Measurements from ENCODE around the gene UBAP1L.
A peak's percentile ranks its signal among the peaks of the same experiment; 100 is the strongest.

The UBAP1L gene

GRCh38 chr15:65058394-65059368 is 56.3 kb downstream of the UBAP1L start:
- Histone ChIP-seq H4K20me1 (no peaks in the 10 kb centered on the region), H3K4me3 (no peak overlapping the region), H3K27me3 (no peaks in the 10 kb centered on the region), H3K36me3 (no peaks in the 10 kb centered on the region), H3K9me3 (no peaks in the 10 kb centered on the region), H3K9ac (no peak overlapping the region), H3K27ac (no peak overlapping the region), H3K4me1 (peaks cover 23% of the 10 kb centered on the region), H3K4me2 (no peak overlapping the region)
- no peak for TF ChIP-seq Cebpa-rat (IDR thresholded peaks at IDR 0.05)

GRCh38 chr15:65057549-65057940 is 57.5 kb downstream of the UBAP1L start:
- no peaks in the 10 kb centered on the region for H3K9me3 ChIP-seq
- no peaks in the 10 kb centered on the region for H3K36me3 ChIP-seq
- no peak overlapping the region for H3K9ac ChIP-seq
- H3K4me2 ChIP-seq: no peak overlapping the region
- H3K27me3 ChIP-seq: no peaks in the 10 kb centered on the region
- TF ChIP-seq Cebpa-rat (IDR thresholded peaks at IDR 0.05): no peak
- H3K4me1 ChIP-seq: peaks cover 23% of the 10 kb centered on the region
- no peaks in the 10 kb centered on the region for H4K20me1 ChIP-seq
- H3K4me3 ChIP-seq: no peak overlapping the region
- H3K27ac ChIP-seq: no peak overlapping the region

GRCh38 chr15:65056868-65057548 is 58.0 kb downstream of the UBAP1L start:
- TF ChIP-seq Cebpa-rat (IDR thresholded peaks at IDR 0.05): no peak
- no peak overlapping the region for H3K27ac ChIP-seq
- H3K27me3 ChIP-seq: no peaks in the 10 kb centered on the region
- no peak overlapping the region for H3K4me3 ChIP-seq
- H3K9ac ChIP-seq: no peak overlapping the region
- no peak overlapping the region for H3K4me2 ChIP-seq
- H3K4me1 ChIP-seq: peaks cover 23% of the 10 kb centered on the region
- no peaks in the 10 kb centered on the region for H3K9me3 ChIP-seq
- no peaks in the 10 kb centered on the region for H4K20me1 ChIP-seq
- no peaks in the 10 kb centered on the region for H3K36me3 ChIP-seq

- Histone ChIP-seq H3K4me2 (peak overlapping the region; percentile 70), H4K20me1 (no peaks in the 10 kb centered on the region), H3K27ac (peak overlapping the region; percentile 58; the same call in 1 of the 2 replicates)
These were observed 58.9 kb downstream of the UBAP1L start for GRCh38 chr15:65056106-65056505.

GRCh38 chr15:65055201-65055870 is 59.7 kb downstream of the UBAP1L start:
- no peaks in the 10 kb centered on the region for H3K36me3 ChIP-seq
- H3K4me2 ChIP-seq: peak overlapping the region; percentile 70
- H3K27me3 ChIP-seq: no peaks in the 10 kb centered on the region
- TF ChIP-seq Cebpa-rat (IDR thresholded peaks at IDR 0.05): no peak
- no peaks in the 10 kb centered on the region for H4K20me1 ChIP-seq
- H3K27ac ChIP-seq: peak overlapping the region; percentile 58; the same call in 1 of the 2 replicates
- no peak overlapping the region for H3K4me3 ChIP-seq
- H3K4me1 ChIP-seq: peaks cover 26% of the 10 kb centered on the region
- H3K9ac ChIP-seq: peak overlapping the region; percentile 45; the same call in 1 of the 2 replicates
- no peaks in the 10 kb centered on the region for H3K9me3 ChIP-seq

More at GRCh38 chr15:65056106-65056505, 58.9 kb downstream of the UBAP1L start:
- no peaks in the 10 kb centered on the region for H3K27me3 ChIP-seq
- H3K4me3 ChIP-seq: no peak overlapping the region
- no peaks in the 10 kb centered on the region for H3K36me3 ChIP-seq
- H3K9me3 ChIP-seq: no peaks in the 10 kb centered on the region
- TF ChIP-seq Cebpa-rat (IDR thresholded peaks at IDR 0.05): no peak
- no peak overlapping the region; the same call in 1 of the 2 replicates for H3K9ac ChIP-seq
- H3K4me1 ChIP-seq: peaks cover 23% of the 10 kb centered on the region

- H3K4me1 ChIP-seq: peaks cover 34% of the 10 kb centered on the region
- H3K9me3 ChIP-seq: no peaks in the 10 kb centered on the region
- no peaks in the 10 kb centered on the region for H3K27me3 ChIP-seq
- H3K4me2 ChIP-seq: peak overlapping the region; percentile 70
- H3K36me3 ChIP-seq: no peaks in the 10 kb centered on the region
- H3K9ac ChIP-seq: peak overlapping the region; percentile 45; the same call in 1 of the 2 replicates
- no peak overlapping the region for H3K4me3 ChIP-seq
- TF ChIP-seq Cebpa-rat (IDR thresholded peaks at IDR 0.05): no peak
- H4K20me1 ChIP-seq: no peaks in the 10 kb centered on the region
- H3K27ac ChIP-seq: peak overlapping the region; percentile 58; the same call in 1 of the 2 replicates
These were observed 60.4 kb downstream of the UBAP1L start for GRCh38 chr15:65054333-65055200.

- Histone ChIP-seq H3K27me3 (no peaks in the 10 kb centered on the region), H3K36me3 (no peaks in the 10 kb centered on the region), H4K20me1 (no peaks in the 10 kb centered on the region), H3K4me1 (peaks cover 41% of the 10 kb centered on the region), H3K4me2 (no peak overlapping the region), H3K9ac (no peak overlapping the region), H3K4me3 (no peak overlapping the region), H3K9me3 (no peaks in the 10 kb centered on the region), H3K27ac (no peak overlapping the region)
- no peak for TF ChIP-seq Cebpa-rat (IDR thresholded peaks at IDR 0.05)
These were observed 62.0 kb downstream of the UBAP1L start for GRCh38 chr15:65052956-65053355.

GRCh38 chr15:65051266-65051665 is 63.7 kb downstream of the UBAP1L start:
- Histone ChIP-seq H3K4me3 (no peak overlapping the region), H4K20me1 (no peaks in the 10 kb centered on the region), H3K4me1 (peaks cover 37% of the 10 kb centered on the region), H3K9me3 (no peaks in the 10 kb centered on the region), H3K36me3 (no peaks in the 10 kb centered on the region), H3K27me3 (no peaks in the 10 kb centered on the region), H3K4me2 (no peak overlapping the region), H3K9ac (no peak overlapping the region), H3K27ac (no peak overlapping the region)
- no peak for TF ChIP-seq Cebpa-rat (IDR thresholded peaks at IDR 0.05)

GRCh38 chr15:65050270-65050669 is 64.7 kb downstream of the UBAP1L start:
- Histone ChIP-seq H4K20me1 (no peaks in the 10 kb centered on the region), H3K27me3 (no peaks in the 10 kb centered on the region), H3K36me3 (no peaks in the 10 kb centered on the region), H3K27ac (no peak overlapping the region), H3K9me3 (no peaks in the 10 kb centered on the region), H3K9ac (no peak overlapping the region), H3K4me3 (no peak overlapping the region), H3K4me2 (no peak overlapping the region), H3K4me1 (peaks cover 27% of the 10 kb centered on the region)
- no peak for TF ChIP-seq Cebpa-rat (IDR thresholded peaks at IDR 0.05)
